Endothelial cell (in vitro differentiated cells): ENCODE results near the gene MCEE. TPM values are rescaled to one million over a fixed set of nuclear protein-coding genes. Genes with fewer than 3 reads are reported as not detected.
"Not testable (repeated sequence)": the region's sequence is repeated elsewhere in the genome, so short reads cannot be mapped to it uniquely, and the experiment has no call there.

Source experiments
- DNase-seq: peaks from one replicate; pipeline ENCODE4 v3.0.0; 2021; ENCODE audit warnings: low spot score
- H3K27ac Mint-ChIP-seq: one replicate; pipeline ENCODE4 v1.8.0; 2021; ENCODE audit warnings: mixed read lengths, inconsistent platforms; ENCODE audit not compliant: unreplicated experiment
- H3K27me3 Mint-ChIP-seq: one replicate; pipeline ENCODE4 v1.8.0; 2021; ENCODE audit warnings: mild to moderate bottlenecking, moderate library complexity, mixed read lengths, inconsistent platforms; ENCODE audit not compliant: unreplicated experiment
- H3K36me3 Mint-ChIP-seq: one replicate; pipeline ENCODE4 v1.8.0; 2021; ENCODE audit warnings: mild to moderate bottlenecking, low read depth, mixed read lengths, inconsistent platforms; ENCODE audit not compliant: unreplicated experiment
- H3K4me1 Mint-ChIP-seq: one replicate; pipeline ENCODE4 v1.8.0; 2021; ENCODE audit warnings: mild to moderate bottlenecking, mixed read lengths, inconsistent platforms; ENCODE audit not compliant: unreplicated experiment
- H3K4me3 Mint-ChIP-seq: one replicate; pipeline ENCODE4 v1.8.0; 2021; ENCODE audit warnings: mild to moderate bottlenecking, mixed read lengths, inconsistent platforms; ENCODE audit not compliant: unreplicated experiment
- H3K9me3 Mint-ChIP-seq: one replicate; pipeline ENCODE4 v1.8.0; 2021; ENCODE audit warnings: mixed read lengths, inconsistent platforms; ENCODE audit not compliant: unreplicated experiment
- long read RNA-seq: library from polyadenylated mRNA; unstranded; transcript quantifications from one replicate; pipeline ENCODE4 v2.0.0, GENCODE V29; 2020; ENCODE audit not compliant: unreplicated experiment
- total RNA-seq: library from RNA; stranded (reverse); fragmentation: NEBNext Ultra II Directional; extraction: Animal tissue kit (Norgen Biotek cat#: 25700); gene quantifications from one replicate; pipeline ENCODE4 v1.2.1, GENCODE V29; 2021; ENCODE audit not compliant: unreplicated experiment
- TF ChIP-seq, protein P1 (sequence below): fragments of 200-600 bp; sonication (generic); IDR thresholded peaks from one replicate; pipeline ENCODE4 v1.5.0; 2021; ENCODE audit warnings: antibody characterized with exemption; ENCODE audit not compliant: unreplicated experiment

The MCEE gene
- total RNA-seq = 4.6 TPM
- long read RNA-seq, partial matches to known transcripts = 0 of 2 reads
- long read RNA-seq, other reads (novel, unspliced or antisense) = 2 of 2 reads

GRCh38 chr2:71130152-71130904 lies at the start of gene MCEE, which contains the start of gene MPHOSPH10:
Gene MCEE, minus strand, starts transcription at chr2:71130229. Its CDS starts 10 bp downstream, at chr2:71130219.
Gene MPHOSPH10, plus strand, starts transcription at chr2:71130634. Its CDS starts 32 bp downstream, at chr2:71130666.
- Mint-ChIP-seq H3K36me3 (no peaks in the 10 kb centered on the region), H3K27ac (peak within 1 kb of the TSS; percentile 84), H3K4me1 (no peaks in the 10 kb centered on the region), H3K9me3 (no peaks in the 10 kb centered on the region), H3K4me3 (no peak within 1 kb of the TSS), H3K27me3 (no peaks in the 10 kb centered on the region)
- TF ChIP-seq, protein P1, sequence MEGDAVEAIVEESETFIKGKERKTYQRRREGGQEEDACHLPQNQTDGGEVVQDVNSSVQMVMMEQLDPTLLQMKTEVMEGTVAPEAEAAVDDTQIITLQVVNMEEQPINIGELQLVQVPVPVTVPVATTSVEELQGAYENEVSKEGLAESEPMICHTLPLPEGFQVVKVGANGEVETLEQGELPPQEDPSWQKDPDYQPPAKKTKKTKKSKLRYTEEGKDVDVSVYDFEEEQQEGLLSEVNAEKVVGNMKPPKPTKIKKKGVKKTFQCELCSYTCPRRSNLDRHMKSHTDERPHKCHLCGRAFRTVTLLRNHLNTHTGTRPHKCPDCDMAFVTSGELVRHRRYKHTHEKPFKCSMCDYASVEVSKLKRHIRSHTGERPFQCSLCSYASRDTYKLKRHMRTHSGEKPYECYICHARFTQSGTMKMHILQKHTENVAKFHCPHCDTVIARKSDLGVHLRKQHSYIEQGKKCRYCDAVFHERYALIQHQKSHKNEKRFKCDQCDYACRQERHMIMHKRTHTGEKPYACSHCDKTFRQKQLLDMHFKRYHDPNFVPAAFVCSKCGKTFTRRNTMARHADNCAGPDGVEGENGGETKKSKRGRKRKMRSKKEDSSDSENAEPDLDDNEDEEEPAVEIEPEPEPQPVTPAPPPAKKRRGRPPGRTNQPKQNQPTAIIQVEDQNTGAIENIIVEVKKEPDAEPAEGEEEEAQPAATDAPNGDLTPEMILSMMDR = no peak
- peak; percentile 88 for DNase-seq

DNA sequence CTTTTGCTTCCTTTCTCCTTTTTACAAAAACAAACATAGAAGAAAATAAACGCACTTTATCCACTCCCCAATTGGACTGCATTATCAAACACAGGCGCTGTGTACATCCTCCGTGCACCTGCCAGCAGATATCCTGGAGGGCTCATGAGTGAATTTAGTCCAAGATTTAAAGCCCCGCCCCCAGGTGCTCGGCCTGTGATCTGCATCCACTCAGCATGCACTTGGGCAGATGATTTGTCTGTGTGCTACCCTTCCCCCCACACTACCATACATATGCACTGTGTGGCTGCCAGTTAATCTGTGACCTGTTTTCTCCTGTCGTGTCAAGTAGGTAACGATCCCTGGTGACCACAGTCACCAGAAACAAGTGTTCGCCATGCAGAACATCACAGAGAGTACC lies 48.8 kb upstream of the MCEE start:
- H3K4me1 Mint-ChIP-seq, H3K4me3 Mint-ChIP-seq, DNase-seq, H3K9me3 Mint-ChIP-seq, H3K27ac Mint-ChIP-seq, H3K27me3 Mint-ChIP-seq, H3K36me3 Mint-ChIP-seq: not testable (repeated sequence)

DNA sequence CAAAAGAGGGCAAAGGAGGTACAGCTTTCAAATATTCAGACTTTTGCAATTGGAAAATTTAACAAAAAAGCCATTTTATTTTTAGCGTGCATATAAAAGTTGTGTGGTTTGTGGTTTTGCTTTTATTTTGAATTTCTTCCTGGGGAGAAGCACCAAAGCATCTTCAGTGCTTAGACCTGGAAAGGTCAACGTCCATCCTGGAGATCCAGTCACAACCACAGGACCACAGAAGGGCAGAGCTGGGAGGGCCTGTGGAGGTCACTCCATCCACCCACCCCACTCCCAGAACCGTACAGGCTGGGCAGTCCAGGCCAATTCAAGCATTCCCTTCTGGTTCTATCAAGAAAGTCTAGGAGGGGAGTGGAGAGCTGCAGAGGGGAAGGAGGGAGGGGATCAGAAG lies 44.2 kb upstream of the MCEE start:
- H3K4me1 Mint-ChIP-seq = no peaks in the 10 kb centered on the region
- no peaks in the 10 kb centered on the region for H3K36me3 Mint-ChIP-seq
- H3K27ac Mint-ChIP-seq = no peak overlapping the region
- H3K4me3 Mint-ChIP-seq = no peak overlapping the region
- TF ChIP-seq, protein P1 = no peak
- DNase-seq = no peak
- H3K9me3 Mint-ChIP-seq = no peaks in the 10 kb centered on the region
- H3K27me3 Mint-ChIP-seq = peaks cover 8% of the 10 kb centered on the region

DNA sequence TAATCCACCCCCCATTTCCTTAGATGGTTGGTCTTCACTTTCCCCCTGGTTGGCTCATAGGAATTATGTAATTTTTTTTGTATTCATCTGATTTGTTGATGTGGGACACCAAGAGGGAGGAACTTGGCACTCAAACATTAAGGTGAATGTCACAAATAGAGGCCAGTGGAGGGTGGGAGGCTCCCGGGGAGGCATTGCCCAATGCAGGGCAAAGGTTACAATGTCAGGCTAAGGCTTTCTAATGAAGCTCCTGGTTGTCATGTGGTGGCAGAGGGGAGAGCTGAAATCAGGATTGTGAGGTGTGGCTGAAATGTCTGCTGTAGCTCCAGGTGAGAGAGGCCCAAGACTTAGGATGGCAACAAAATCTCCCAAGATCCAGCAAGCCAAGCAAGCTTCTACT lies 43.1 kb upstream of the MCEE start:
- H3K27me3 Mint-ChIP-seq = peaks cover 8% of the 10 kb centered on the region
- no peak overlapping the region for H3K27ac Mint-ChIP-seq

DNA sequence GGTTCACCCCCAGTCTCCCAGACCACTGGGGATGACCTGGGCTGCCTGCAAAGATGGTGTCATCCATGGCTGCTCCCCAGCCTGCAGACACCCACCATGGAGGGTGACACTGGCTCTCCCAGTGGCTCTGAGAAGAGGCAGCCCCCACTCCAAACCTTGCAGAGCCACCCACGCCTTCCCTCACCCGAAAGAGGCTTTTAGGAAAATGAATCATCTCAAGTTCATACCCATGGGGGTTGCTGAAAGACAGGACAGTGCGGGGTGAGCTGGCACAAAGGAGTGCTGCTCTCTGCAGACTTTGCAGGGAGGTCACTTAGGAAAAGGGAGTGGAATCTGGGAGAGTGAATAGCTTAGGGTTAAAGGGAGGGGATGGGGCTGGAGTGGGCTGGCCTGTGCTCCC lies 36.8 kb upstream of the MCEE start:
- no peaks in the 10 kb centered on the region for H3K36me3 Mint-ChIP-seq

More for the DNA sequence above, 43.1 kb upstream of the MCEE start:
- Mint-ChIP-seq H3K4me1 (peaks cover 2% of the 10 kb centered on the region), H3K4me3 (no peak overlapping the region), H3K36me3 (no peaks in the 10 kb centered on the region), H3K9me3 (no peaks in the 10 kb centered on the region)
- TF ChIP-seq, protein P1 = no peak
- DNase-seq = no peak

More for the DNA sequence above, 36.8 kb upstream of the MCEE start:
- no peak overlapping the region for H3K4me3 Mint-ChIP-seq
- no peaks in the 10 kb centered on the region for H3K9me3 Mint-ChIP-seq
- no peak for DNase-seq
- TF ChIP-seq, protein P1 = no peak
- no peaks in the 10 kb centered on the region for H3K27me3 Mint-ChIP-seq
- H3K27ac Mint-ChIP-seq = no peak overlapping the region
- peaks cover 2% of the 10 kb centered on the region for H3K4me1 Mint-ChIP-seq
